Glomerular endothelial cell (primary cell): ENCODE results near the gene HSF5. TPM values are rescaled to one million over a fixed set of nuclear protein-coding genes. Genes with fewer than 3 reads are reported as not detected.

Experiments
- DNase-seq: peaks from one replicate; pipeline ENCODE4 v3.0.0-alpha.2; 2011; ENCODE audit warnings: low read depth, low spot score; ENCODE audit errors: extremely low read depth
- total RNA-seq: library from RNA; depleted of rRNA; stranded (reverse); fragments of >200 nt; gene quantifications from 2 replicates; pipeline ENCODE4 v1.2.3, GENCODE V29; 2015

The HSF5 gene
- total RNA-seq, 1 donor from 2014 or later = not detected

DNA sequence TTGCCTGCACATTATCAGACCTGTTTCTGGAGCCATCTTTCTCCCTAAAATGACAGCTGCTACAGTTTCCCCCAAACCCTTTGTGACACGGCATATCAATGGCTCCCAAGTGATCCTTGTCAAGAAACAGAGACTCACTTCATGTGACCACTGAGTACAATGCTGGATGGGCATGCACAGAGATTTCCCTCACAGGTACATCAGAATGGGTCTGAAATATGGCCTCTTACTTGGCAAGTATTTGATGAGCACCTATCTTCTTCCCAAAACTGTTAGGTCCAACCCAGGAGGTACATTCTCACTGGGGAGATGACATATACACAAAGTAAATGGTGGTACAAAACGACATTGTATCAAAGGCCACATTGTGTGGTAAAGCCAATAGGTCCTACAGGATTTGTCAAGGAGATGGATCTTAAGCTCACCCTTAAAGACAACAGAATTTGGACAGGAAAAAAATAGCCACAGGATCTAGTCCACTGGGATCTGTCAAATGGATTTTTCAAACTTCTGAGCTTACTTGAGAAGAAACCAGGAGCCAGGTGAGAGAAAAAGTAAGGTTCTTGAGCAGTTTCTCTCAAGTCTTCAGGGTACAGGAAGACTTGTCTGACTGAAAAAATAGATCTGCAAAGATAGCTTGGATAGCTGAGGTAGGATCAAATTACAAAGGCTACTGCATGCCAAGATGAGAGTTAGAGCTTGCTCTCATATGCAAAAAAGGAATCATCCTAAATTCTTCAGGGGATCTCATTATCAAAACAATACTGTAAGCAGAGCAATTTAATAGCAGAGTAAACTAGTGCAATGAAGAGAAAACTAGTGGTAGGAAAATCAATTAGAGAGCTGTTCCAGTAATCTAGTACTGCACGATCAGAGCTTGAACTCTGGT, 99.7 kb downstream of the HSF5 start:
- no peak for DNase-seq

DNA sequence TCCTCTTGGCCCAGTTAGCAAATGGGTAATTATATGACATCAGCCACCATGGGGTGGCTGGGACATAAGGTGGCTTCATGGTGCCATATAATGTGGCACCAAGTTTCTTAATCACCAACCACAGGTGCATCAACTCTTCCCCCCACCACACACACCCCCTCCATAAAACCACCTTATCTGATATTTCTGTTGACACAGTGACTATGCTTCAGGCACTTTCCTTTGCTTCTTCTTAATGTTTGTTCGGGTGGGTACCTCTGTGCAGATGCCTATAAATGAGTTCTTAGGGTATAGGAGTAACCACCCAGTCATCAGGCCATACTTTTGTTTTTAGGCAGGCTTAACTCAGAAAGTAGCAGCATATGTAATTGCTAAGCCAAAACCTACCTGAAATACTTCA, 100.4 kb downstream of the HSF5 start:
- no peak for DNase-seq

GRCh38 chr17:58386708-58387107, 101.5 kb downstream of the HSF5 start:
- no peak for DNase-seq

DNA sequence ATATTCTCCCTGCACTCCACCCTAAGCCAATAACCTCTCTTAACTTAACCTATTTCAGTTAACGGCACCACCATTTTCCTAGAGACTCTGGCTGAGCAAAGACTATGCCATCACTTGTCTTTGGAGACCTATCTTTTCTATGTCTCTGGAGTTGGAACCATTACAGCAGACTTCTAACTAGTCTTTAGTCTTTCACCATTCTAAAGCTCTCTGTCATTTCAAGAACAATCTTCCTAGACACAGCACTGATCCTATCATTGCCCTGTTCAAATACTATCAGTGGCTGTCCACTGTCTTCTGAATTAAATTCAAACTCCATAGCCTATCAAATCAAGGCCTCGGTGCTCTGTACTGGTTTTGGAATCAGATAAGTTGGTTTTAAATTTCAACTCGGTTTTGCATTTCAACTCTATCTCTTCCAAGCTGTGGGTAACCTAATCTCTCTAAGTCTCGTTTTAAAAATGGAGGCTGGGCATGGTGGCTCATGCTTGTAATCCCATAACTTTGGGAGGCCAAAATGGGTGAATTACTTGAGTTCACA, 102.8 kb downstream of the HSF5 start:
- no peak for DNase-seq

DNA sequence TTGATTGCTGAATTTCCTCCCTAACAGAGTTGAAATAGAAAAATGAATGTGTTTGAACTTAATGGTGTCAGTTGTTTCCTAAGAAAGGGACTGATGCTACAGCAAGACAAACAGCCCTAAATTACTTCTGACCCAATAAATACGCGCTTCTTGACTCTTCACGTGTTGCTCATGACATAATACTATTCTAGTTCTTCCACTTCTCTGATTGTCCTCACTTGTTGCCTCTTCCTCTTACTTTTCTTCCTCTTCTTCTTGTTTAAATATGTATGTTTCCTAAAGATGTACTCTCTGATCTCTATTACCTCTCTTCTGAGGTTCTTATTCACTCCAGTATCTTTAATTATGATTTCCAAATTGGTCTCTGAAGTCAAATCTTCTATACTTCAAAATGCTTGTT, 103.3 kb downstream of the HSF5 start:
- no peak for DNase-seq

DNA sequence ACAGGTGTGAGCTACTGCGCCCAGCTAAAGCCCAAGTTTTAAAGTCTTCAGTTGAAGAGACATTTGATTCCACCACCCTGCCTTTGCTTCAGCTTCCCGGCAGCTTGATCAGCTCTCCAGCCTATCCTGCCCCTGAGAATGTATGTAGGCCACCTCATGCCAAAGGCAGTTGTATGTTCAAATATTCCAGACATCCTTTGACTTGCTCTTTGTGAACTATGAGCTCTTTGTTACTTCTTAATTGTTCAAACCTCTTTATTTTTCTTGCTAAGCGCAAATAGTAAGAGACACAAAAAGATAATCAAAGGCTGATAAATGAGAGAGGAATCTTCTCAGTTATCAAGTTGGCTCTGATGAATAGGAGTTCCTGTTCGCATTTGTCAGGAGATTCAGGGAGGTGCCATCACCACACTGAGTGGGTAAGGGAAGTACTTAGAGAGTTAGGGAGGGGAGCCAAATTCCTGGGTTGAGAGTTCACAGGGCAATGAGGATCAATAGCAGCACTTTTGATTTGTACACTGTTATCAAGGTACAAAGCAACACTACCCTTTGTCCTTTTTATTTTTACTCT, 104.2 kb downstream of the HSF5 start:
- no peak for DNase-seq

DNA sequence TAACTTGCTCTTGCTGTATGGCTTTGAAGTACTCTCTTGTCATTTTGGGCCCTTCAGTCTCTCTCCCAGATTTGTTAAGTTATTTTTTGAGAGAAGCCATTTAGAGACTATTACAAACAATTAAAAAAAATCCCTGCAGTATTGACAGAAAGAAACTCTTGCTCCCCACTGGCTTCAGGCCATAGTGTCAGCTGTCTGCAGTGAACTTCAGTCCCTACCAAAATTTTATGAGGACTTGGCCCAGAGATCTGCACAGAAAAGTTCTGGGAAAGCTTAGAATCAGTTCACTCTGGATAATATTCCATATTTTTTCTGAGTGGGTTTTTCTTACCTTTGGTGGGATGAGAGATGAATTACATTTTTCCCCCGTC, 105.4 kb downstream of the HSF5 start:
- no peak for DNase-seq

DNA sequence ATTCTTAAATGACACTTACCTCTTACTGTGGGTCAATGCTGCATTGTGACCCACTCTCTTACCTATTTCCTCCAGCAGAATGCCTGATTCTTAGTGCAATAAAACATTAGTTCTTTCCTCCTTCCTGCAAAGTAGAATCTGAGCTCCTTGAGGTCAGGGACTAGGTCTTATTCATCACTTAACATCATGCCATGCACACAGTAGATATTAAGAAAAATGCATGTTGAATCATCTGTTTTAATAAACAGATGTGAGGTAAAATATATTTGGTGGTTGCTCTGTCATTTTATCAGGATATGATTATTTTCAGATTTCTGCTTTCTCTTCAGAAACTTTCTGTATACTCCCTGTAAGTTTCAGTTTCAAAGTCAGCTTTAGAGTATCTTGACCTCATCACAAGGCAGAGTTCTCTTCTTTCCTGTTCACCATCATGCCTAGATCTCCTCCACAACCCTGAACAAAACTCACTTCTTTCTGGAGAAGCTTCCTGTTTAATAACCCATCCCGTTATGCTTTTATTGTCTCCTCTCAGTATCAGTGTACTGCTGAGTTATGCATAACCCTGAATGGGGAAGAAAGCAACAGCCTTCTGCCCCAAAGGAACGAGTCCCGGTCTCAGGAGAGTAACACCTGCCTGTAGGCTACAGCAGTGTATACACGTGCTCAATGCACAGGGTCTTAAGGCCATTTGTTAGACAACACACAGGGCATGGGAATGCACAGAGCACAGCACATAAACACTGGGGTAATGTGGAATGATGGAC, 105.9 kb downstream of the HSF5 start:
- DNase-seq = no peak

- DNase-seq = no peak
Observed at GRCh38 chr17:58381124-58382035, 106.8 kb downstream of the HSF5 start.

DNA sequence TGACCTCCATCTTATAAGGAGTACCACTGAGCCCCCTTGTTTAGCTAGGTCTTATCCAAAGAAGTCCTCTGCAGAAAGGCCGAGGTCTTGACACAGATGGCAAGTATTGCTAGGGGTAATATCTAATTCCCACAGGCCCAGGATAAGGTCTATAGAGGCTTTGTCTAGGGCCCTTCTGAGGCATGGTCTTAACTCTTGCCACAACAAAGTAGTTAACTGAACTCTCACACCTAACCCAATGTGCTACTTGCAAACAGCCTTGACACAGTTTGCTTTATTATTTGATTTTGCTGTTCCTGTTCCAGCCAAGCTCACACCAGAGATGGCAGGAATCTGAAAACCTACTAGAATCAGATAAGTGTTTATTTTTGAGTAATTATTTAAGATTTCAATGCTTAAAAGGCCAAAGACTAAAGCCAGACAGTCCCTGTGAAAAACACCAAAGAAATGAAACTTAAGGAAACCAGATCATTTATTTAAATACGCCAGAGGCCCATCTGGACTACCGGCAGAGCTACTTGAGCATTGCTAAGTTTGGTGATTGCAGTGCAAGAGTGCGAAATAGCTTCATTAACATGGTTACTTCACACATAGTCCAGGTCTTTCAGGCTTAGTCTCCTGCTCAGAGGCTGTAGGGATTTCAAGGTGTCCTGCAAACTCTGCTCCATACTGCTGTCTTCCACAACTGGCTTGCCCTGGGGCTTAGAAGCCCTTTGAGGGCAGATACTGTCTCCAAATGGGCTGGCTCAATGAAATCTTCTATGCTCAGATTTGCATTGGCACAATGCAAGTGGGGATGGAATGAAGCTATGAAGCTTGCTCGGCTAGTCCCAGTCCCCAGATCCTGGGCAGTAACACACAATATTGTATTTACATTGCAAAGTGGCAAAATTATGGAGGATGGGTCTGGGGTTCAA, 107.7 kb downstream of the HSF5 start:
- no peak for DNase-seq

- DNase-seq = no peak
Observed at GRCh38 chr17:58379511-58379824, 108.7 kb downstream of the HSF5 start.

DNA sequence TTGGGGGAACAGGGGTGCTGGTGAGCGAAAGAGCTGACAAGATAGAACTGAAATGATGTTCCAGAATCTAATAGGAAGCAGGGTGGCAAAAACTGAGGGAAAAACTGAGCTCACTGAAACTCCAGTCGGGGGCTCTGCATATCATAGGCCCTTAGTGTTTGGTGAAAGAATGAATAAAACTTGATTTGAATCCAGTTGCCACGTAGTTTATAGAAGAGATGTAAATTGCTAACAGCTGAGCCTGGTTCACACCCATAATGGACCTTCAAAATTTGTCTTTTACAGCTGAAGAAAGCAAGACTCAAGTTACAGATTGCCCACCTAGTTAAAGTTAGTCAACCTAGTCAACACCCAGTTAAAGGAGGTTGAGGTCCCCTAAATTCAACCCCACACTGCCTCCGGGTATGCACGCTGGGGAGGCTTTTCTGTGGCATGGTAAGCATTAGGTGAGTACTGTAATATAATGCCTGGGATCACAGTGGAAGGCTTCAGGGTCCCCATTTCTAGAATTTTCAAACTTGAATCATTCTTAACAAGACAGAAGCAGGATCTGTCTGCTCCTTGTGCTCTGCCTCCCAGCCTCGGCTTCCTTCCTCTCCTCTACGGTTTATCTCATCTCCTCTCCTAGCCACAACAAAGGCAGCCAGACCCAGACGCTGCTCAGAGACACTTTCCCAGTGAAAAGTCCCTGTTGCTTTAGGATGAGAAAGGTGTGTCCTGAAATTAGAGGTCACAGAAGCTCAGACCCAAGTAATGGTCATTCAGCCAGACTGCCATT, 109.3 kb downstream of the HSF5 start:
- DNase-seq = no peak

DNA sequence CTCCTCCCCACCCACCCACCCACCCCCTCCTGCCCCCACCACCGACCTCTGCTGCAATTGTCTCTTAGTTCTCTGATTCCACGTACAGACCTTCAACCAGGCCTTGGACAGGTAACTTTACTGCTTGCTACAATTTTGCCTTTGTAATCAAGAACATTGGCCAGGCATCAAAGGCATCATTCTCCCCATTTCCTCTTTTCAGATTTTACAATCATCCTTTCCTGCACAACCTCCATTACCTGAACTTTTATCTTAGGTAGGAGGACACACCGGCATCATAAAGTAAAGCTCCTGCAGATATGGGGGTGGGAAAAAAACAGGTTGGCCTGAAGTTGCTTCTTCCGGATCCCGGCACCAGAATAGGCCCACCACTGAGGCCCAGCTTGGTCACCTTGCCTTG, 110.5 kb downstream of the HSF5 start:
- DNase-seq = no peak

DNA sequence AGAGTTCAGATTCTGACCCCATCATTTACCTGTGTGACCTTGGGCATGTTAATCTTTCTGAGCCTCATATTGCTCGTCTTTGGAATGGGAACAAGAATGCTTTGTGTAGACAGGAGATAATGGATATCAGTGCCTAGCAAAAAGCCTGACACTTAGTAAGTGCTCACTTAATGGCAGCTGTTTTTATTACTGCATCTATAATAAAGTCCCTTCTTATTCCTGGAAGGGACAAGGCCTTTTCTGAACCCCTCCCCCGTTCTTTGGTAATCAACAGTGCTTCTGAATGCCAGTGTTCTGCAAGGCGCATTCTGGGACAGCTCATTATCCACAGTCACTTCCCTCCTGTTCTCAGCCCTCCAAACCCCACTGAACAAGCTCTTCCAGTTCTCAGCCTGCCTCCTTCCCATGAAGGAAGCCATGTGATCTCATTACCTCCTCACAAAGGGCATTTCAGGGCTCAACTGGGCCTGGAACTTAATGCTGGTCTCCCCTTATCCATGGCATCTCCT, 111.1 kb downstream of the HSF5 start:
- DNase-seq = no peak

DNA sequence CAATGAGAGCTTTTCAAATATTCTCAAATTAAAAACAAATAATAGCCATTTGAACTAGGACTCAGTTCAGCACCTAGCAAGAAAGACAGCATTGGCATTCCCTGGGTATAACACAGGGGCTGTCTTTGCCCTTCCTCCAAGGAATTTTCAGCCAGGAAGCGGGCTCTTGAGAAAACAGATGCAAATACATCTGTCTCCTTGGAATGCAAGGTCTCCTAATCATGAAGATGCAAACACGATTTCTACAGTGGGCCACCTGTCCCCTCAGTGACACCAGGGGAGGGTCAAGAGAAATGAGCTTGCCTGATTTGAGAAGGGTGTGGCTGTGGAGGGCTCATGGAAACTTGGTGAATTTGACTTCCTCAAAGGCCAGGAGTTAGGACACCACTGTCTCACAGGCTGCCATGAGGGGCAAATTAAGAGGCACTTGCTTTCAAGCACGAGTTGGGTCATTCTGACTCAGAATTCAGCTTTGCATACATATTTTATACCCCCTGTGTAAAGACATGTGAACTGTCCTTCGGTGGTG, 111.7 kb downstream of the HSF5 start:
- no peak for DNase-seq

GRCh38 chr17:58375811-58376210, 112.4 kb downstream of the HSF5 start:
- DNase-seq = no peak

- no peak for DNase-seq
Observed at GRCh38 chr17:58375256-58375655, 113.0 kb downstream of the HSF5 start.

GRCh38 chr17:58373923-58374322, 114.3 kb downstream of the HSF5 start:
- no peak for DNase-seq
